HCEC 1CT (cell line): Measurements from ENCODE around the gene OGFOD3.
"Not testable (repeated sequence)": the region's sequence is repeated elsewhere in the genome, so short reads cannot be mapped to it uniquely, and the experiment has no call there.

Experiments used
- DNase-seq: peaks from one replicate; pipeline ENCODE4 v3.0.0-alpha.2; 2017

Gene OGFOD3

GRCh38 chr17:82372249-82373071, 45.9 kb downstream of the OGFOD3 start:
- DNase-seq: no peak

- no peak for DNase-seq
Measured at GRCh38 chr17:82371333-82372248, 46.8 kb downstream of the OGFOD3 start, which contains the start of gene UTS2R. Gene UTS2R, plus strand, starts transcription at chr17:82371765. Its CDS starts 2,560 bp downstream, at chr17:82374325.

GRCh38 chr17:82370471-82371332, 47.7 kb downstream of the OGFOD3 start:
- no peak for DNase-seq

DNA sequence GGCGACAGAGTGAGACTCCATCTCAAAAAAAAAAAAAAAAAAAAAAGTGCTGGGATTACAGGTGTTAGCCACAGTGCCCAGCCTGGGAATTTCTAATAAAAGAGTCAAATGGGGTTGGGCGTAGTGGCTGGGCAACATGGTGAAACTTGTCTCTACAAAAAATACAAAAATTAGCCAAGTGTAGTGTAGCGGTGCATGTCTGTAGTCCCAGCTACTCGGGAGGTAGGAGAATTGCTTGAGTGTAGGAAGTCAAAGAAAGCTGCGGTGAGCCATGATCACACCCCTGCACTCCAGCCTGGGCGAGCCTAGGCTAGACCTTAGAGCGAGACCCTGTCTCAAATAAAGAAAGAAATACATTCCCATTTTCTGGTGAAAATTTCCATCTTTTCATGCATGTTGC, 49.2 kb downstream of the OGFOD3 start:
- no peak for DNase-seq

GRCh38 chr17:82367724-82368524, 50.5 kb downstream of the OGFOD3 start:
- no peak for DNase-seq

DNA sequence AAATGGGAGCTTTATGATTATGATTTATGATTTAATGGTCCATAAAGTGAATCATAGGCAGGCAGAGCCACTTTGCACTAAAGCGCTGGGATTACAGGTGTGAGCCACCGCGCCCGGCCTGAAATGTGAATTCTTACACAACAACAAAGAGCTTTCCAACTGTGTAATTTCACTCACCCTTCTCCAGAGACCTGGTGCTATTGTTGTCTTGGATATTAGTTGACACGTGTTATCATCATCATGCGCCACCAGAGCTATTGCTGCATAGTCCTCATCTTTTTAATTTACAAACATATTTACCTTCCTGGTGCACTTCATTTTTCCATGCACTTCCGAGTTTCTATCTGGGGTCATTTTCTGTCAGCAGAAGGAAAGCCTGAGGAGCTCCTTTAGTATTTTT, 51.6 kb downstream of the OGFOD3 start:
- no peak for DNase-seq

- DNase-seq: no peak
Measured at GRCh38 chr17:82365606-82366295, 52.6 kb downstream of the OGFOD3 start.

- DNase-seq: no peak
Measured at GRCh38 chr17:82361885-82362633, 56.3 kb downstream of the OGFOD3 start.

- not testable (repeated sequence) for DNase-seq
Measured at GRCh38 chr17:82359451-82360074, 58.8 kb downstream of the OGFOD3 start.

- DNase-seq: no peak
Measured at GRCh38 chr17:82358465-82359350, 59.7 kb downstream of the OGFOD3 start, which contains the start of gene TEX19. Gene TEX19, plus strand, starts transcription at chr17:82359247. Its CDS starts 2,904 bp downstream, at chr17:82362151.

DNA sequence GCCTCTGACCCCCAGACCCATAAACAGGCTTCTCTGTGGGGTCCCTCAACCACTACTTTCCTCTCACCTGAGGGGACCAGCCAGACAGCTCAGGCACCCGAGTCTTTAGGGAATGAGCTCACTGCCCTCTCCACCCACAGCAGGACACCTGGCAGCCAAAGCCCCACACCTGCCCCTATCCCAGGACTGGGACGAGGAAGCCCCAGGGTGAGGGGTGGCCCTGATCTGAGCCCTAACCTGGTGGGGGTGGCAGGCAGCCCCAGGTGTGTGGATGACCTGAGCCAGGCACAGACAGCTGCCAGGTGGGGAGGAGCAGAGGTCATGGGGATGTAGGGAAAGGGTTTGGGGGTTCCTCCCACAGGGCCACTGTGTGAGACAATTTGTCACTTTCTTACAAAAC, 61.0 kb downstream of the OGFOD3 start:
- no peak for DNase-seq

DNA sequence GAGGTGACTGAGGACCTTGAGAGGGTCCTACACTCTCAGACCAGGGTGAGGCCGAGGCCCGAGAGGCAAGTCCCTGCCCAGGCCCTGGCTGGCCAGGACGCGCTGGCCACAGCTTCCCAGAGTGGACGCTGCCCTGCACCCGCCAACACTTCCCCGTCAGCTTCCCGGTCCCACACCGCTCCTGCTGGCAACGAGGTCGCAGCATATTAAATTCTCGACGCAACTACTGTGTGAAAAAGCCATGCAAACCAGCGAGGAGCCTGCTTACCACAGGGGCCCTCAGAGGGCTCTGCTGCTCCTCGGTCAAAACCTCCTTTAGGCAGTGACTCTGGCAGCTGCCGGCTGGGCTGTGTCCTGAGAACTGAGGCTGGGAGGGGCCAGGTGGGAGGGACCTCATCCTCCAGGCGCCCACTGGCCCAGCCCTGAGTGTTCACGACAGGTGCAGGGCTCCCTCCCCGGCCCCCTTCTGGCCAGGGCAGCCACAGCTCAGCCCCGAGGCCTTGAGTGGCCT, 61.5 kb downstream of the OGFOD3 start:
- no peak for DNase-seq

GRCh38 chr17:82355770-82356427, 62.5 kb downstream of the OGFOD3 start:
- DNase-seq: no peak

DNA sequence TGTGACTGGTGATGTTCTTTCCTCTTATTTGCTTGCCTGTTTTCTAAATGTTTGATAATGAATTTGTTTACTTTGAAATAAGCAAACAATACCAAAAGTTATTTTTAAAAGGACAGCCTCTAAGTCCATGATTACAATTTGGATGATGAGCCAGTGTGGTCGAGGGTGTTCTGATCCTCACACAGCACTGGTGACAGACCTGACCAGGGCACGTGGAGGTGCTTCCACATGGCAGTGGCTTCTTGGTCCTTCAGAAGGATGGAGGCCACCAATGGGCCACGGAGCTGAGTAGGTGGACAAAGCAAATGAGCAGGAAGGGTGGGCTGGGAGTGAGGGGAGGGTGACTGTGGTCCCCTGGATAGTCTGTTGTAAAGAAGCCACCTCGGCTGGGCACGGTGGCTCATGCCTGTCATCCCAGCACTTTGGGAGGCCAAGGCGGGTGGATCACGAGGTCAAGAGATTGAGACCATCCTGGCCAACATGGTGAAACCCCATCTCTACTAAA, 63.5 kb downstream of the OGFOD3 start:
- no peak for DNase-seq

DNA sequence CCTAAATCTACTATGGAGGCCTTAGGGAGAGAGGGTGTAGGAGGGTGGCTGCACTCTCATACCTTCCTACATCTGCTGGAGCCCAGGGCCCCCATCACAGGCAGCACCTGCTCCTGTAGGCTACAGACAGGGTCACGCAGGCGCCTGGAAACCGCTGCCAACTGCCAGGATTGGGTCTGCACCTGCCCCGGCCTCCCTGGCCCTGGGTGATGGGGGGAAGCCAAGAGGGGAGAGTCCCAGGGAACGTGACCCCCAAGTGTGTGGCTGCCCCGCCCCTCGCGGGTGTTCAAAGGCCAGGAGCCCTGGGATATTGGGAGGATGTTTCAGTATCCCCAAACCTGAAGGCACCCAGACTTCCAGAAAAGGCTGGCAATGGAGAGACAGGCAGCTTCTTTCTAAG, 64.9 kb downstream of the OGFOD3 start:
- DNase-seq: no peak

DNA sequence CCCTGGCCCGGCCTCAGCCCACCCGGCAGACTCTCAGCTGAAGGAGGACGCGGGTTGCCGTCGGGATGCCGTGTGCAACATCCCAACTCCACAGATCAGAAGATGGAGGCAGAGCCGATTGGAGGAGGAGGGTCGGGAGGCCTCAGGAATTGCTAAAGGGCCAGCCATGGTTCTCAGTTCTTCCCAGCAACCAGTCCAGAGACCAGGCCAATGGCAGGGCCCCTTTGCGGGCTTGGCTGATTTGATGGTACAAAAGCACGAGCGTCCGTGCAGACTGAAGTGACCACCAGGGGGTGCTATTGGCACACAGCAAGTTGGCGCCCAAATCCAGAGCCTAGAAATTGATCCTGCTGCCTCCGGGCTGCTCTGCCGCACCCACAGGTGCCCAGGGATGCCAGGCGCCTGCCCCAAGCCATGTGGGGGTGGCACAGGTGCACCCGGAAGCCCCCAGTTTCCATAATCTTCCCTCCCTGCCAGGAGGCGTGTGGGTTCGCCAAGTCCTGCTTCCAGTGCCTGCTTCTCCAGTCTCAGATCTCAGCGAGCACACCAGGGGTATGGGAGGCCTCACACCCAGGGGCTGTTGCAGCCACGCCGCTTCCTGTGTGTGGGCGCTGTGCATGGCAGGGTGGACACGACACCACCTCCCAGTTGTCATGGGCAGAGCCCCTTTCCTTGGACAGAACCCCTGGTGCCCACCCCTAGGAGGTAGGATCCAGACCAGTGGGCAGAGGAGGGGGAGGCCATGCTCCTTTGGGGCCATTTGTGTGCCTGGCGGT, 66.5 kb downstream of the OGFOD3 start:
- DNase-seq: peak; percentile 63

- DNase-seq: no peak
Measured at GRCh38 chr17:82351254-82351712, 67.1 kb downstream of the OGFOD3 start.
